Stimulated activated CD8-positive, alpha-beta memory T cell treated with anti-CD3 and anti-CD28 coated beads, Interleukin-4, amount 100 ng/mL, for 24 hours (primary cell): ENCODE results near the gene AGAP1.

Experiments used
- DNase-seq: peaks from one replicate; pipeline ENCODE4 v3.0.0-alpha.2; 2020; ENCODE audit warnings: low read depth

Gene AGAP1

GRCh38 chr2:235666213-235666781 is 172.5 kb downstream of the AGAP1 start:
- DNase-seq, result no peak

DNA sequence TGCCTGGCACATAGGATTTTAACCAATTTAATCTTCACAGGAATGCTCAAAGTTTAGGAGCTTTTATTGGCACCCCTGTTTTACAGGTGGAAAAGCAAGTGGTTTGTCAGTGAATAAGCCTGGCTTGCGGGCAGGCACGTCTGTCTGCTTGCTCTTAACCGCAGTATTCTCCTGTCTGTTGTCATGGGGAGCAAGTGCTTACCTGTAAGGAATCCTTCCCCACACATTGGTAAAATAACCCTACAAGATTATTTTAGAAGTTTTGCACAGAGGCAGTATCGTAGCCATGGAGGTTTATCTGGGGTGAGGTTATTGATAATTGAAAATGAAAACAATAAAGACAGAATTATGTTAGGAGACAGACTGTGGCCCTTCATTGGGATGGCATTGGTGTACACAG is 174.9 kb downstream of the AGAP1 start:
- DNase-seq, result no peak

DNA sequence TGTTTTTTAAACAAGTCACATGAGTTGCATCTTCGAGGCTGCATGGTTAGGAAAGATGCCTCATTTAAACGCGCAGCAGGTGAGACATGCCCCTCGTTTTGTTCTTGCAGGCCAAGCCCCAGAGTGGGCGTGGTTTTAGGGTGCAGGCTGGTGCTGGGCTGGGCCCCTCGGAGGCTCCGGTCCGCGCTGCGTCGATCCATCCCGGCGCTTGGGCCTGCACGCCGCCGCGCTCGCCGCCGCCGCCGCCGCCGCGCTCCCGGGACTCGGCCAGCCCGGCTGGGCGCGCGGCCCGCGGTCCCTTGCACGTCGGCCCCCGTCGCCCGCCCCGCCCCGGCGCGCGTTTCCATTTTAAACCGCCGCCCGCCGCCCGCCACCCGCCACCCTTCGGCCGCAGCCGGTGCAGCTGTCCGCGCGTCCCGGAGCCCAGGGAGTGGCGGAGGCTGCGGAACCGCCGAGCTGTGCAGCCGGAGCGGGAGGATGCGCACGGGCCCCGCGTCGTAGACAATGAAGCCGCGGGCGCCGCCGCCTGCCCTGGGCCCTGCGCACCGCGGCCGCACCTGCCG is 175.5 kb downstream of the AGAP1 start:
- DNase-seq, result peak; percentile 37

DNA sequence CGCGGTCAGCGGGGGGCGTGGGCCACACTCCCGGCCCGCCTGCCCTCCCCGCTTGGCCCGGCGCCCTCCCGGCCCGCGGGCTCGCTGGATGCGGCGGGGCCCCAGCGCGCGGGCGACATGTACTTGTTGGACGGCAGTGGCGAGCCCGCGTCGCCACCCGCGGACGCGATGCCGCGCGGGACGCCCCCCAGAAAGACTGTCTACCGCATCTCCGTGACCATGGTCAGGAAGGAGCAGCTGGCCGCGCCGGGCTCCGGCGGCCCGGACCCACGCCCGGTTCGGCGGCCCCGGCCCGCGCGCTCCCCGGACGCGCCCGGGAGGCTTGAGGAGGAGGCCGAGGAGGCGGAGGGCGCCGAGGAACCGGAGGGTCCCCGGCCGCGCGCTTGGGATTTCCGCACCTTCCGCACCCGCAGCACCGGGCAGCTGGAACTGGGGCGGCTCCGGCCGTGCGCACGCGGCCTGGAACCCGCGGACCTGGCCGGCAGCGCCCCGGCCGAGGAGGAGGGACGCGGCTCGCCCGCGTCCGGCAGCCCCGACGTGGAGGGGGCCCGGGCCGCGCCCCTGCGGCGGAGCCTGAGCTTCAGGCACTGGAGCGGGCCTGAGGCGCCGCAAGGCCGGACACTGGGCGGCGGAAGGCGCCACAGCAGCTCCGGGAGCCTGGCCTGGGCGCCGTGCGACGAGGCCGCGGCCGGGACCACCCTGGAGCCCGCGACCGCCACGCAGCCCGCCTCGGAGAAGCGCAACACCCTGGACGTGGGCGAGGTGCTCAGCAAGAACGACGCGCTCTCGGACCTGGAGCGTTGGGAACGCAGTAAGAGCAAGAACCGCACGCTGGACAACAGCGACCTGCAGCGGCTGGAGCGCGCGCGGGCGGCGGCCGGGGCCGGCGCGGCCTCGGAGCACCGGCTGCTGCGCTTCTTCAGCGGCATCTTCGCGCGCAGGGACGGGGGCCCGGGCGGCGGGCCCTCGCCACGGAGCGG is 176.4 kb downstream of the AGAP1 start:
- no peak for DNase-seq

DNA sequence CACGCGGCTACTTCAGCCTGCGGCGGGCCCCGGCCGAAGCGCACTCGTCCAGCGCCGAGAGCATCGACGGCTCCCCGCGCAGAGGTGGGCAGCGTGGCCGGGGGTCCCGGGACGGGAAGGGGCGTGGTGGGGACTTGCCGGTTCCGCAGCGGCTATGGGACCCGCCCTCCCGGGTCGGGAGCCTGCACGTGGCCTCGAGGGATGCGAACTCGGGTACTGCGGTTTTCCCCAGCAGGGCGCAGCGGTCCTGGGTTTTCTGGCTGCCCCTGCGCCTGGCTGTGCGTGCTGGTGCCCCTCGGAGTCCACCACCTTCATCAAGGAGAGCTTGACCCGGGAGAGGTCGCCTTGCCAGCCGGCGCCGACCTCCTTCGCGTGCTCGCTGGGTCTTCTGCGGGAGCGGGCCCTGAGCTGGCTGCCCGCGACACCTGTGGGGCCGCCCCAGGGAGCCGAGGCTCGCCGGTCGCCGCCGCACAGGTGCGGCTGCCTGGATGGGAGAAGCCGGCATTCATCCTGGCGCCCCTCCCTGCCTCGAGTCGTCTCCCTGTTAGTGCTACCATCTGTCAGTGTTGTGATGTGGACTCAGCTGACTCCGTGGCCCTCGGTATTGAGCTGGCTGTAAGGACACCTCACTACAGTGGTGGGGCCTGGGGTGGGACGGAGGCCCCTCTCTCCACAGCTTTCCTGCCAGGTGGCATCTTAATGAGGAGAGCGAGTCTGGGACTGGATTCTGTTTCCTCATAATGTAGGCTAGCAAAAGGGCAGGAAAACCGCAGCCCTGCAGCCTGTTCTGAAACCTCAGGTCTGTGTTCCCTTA is 177.3 kb downstream of the AGAP1 start:
- DNase-seq, result no peak

DNA sequence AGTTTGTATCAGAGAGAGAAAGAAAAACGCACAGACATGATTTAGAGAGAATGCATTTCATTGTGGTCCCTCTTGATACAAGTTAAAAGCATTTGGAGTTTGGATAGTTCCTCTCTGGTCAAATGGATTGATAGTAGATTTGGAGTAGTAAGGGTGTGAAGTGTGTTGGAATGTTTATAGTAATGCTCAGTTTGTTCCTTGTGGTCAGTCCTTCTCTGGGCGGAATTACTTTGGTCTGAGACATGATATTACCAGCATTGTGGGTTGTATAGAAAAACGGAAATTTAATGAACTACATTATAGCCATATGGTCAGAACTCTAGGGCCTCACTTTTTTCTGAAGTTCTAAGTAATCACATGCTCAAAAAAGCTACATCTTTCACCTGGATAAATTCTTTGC is 178.9 kb downstream of the AGAP1 start:
- no peak for DNase-seq

- no peak for DNase-seq
Measured at GRCh38 chr2:235674146-235674545, 180.3 kb downstream of the AGAP1 start.

DNA sequence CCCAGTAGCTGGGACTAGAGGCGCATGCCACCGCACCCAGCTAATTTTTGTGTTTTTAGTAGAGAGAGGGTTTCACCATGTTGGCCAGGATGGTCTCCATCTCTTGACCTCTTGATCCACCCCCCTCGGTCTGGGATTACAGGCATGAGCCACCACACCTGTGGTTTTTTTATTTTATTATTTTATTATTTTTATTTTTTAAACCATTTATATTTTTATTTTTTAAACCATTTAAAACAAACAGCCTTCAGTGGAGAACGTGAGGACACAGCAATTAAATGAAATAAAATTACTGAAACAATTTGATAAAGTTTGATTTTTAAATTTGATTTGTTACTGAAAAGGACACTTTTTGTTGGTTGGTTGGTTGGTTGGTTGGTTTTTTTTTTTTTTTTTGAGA is 181.0 kb downstream of the AGAP1 start:
- DNase-seq, result no peak

GRCh38 chr2:235675678-235676535 is 182.1 kb downstream of the AGAP1 start:
- DNase-seq, result no peak

- DNase-seq, result no peak
Measured at GRCh38 chr2:235676536-235676799, 182.6 kb downstream of the AGAP1 start.

DNA sequence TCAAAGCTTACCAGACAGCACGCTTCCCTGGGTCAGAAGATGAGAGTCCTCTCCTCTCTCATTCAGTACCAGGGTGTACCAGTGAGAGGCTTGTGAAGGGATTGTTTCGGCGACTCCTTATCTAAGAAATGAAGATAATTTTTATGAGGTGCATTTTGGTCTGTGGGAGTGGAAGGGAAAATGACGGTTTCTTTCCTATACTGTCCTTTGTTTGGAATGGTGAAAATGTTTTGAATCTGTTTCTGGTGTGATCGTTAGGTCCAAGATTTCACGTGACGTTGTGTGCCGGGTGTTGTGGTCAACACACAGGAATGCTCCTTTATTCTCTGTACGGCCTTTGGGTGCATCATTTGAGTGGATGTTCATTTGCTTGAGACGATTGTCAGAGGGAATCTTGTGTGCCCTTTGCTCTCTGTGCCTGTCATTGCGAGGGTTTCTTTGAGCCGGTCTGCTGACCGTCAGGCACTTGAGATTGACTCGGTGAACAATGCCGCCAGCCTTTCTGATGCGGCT is 183.5 kb downstream of the AGAP1 start:
- no peak for DNase-seq

GRCh38 chr2:235677937-235678336 is 184.1 kb downstream of the AGAP1 start:
- no peak for DNase-seq

DNA sequence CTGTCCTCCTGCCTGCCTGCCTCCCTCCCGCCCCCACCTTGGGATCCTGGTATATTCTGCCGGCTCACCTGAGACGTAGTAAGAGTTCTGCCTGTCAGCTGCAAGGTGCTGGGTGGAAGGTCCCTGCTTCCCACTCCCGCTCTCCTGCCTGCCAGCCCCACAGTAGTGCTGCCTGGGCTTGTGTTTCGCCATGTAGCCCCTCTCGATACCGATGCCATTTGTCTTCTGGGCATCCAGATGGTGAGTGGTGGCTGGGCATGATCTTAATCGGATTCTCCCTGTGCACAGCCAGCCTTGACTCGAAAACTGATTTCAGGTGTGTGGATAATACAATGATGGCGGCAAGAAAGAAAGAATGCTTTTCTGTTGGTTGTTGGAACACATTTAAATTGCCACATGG is 184.9 kb downstream of the AGAP1 start:
- no peak for DNase-seq

DNA sequence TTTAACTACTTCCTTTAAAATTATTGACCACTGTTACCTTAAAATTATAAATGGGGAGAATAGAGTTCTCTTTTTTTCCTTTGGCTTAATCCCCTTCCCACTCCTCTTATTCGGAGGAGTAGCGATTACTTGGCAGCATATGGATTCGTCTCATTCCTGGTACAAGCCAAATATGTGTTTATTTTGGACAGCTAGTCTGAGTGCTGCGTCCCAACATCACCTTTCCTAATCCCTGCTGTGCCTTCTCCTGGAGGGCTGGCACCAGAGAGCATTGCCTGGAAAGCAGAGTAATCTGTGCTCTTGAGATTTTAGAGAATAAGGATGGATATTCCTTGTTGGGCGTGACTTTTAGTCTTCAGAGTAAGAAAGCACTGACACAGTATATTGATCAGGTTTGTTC is 185.6 kb downstream of the AGAP1 start:
- no peak for DNase-seq

- DNase-seq, result no peak
Measured at GRCh38 chr2:235685024-235685721, 191.3 kb downstream of the AGAP1 start.

GRCh38 chr2:235688511-235689426 is 194.9 kb downstream of the AGAP1 start:
- DNase-seq, result no peak

- no peak for DNase-seq
Measured at GRCh38 chr2:235689427-235689853, 195.6 kb downstream of the AGAP1 start.

DNA sequence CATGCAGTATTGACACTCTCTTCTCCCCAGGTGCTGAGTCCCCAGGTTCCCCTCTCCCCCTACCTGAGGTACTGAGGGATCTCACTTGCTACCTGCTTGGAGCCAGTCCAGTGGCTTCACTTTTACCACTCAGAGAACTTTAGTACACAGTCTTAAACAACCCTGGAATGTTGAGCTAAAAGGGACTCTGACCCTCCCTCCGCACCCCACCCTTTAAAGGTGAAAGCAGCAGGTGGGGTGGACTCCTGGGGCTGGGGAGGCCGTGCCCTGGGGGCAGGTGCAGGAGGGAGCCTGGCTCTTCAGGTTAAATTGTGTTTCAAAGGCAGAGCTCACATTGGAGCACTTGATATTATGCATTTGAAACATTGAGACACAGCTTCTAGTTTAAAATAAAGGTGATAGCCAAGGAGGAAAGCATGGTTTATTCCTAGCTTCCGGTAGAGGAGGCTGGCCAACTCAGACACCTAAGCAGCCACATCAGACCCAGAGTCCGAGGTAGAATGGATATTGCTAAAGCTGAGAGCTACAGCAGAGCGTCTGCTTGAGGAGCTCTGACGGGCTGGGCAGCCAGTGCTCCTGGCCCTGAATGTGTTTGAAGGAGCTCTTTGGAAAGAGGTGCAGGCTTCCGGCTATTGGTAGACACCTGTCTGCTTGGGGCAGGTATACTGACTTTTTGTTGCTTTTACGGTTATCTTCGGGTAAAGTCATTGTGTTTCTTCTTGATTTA is 196.4 kb downstream of the AGAP1 start:
- DNase-seq, result no peak
